ENCODE measurements around the gene MAST3. TPM values are rescaled to one million over a fixed set of nuclear protein-coding genes. Genes with fewer than 3 reads are reported as not detected.

MAST3 gene
- total and polyA plus RNA-seq, 2 donors (not counting 3 experiments of a cell fraction or from before 2014, with no cell fraction given): 1.5 to 2.7 TPM

GRCh38 chr19:18191640-18192062, 94.1 kb downstream of the MAST3 start:
- H3K9me1 ChIP-seq (replicated peaks; ENCODE audit: control insufficient read depth, extremely low read depth, insufficient read depth, low read length): no peaks in the 10 kb centered on the region
- no peak overlapping the region for H3K27ac ChIP-seq (ENCODE audit: insufficient read depth, low read depth, low read length)
- peaks cover 14% of the 10 kb centered on the region for H3K4me1 ChIP-seq (ENCODE audit: control insufficient read depth, extremely low read depth, insufficient read depth, low read length)
- H3K4me2 ChIP-seq (ENCODE audit: insufficient read depth, low read length): peak overlapping the region; percentile 81
- no peaks in the 10 kb centered on the region for H3K9me3 ChIP-seq (replicated peaks; ENCODE audit: control insufficient read depth, insufficient read depth, low read length)
- no peak for TF ChIP-seq JUN (IDR thresholded peaks at IDR 0.05; ENCODE audit: borderline replicate concordance, insufficient read depth, insufficient read length, low read depth)
- no peak for TF ChIP-seq MAX (IDR thresholded peaks at IDR 0.05; ENCODE audit: insufficient read depth, insufficient read length)
- no peak for TF ChIP-seq POLR2A (IDR thresholded peaks at IDR 0.05; ENCODE audit: low read depth, low read length)
- no peak for TF ChIP-seq EZH2 (IDR thresholded peaks at IDR 0.05; ENCODE audit: borderline replicate concordance, low read depth, low read length, severe bottlenecking)
- no peak for TF ChIP-seq CTCF (IDR thresholded peaks at IDR 0.05; ENCODE audit: extremely low read depth in 1 of 2, insufficient read depth in 1 of 2, low read depth in 1 of 2, low read length in 2 of 2)
- TF ChIP-seq MYC (IDR thresholded peaks at IDR 0.05; ENCODE audit: low read depth, low read length): no peak
- TF ChIP-seq POLR2AphosphoS5 (IDR thresholded peaks at IDR 0.05; ENCODE audit: insufficient read depth, low read depth, low read length): no peak
- TF ChIP-seq GATA2 (IDR thresholded peaks at IDR 0.05; ENCODE audit: insufficient read depth, insufficient read length, low read depth, low read length): no peak
- TF ChIP-seq FOS (IDR thresholded peaks at IDR 0.05; ENCODE audit: borderline replicate concordance, insufficient read depth, low read length): no peak
- H3K79me2 ChIP-seq (ENCODE audit: control insufficient read depth, insufficient read depth, low read length): no peaks in the 10 kb centered on the region
- DNase-seq (ENCODE audit: low read depth, low spot score) (no peak), FAIRE-seq (no peak)
- no peaks in the 10 kb centered on the region for H4K20me1 ChIP-seq (replicated peaks; ENCODE audit: control insufficient read depth, extremely low read depth, insufficient read depth, low read length)
- intact Hi-C loops (cut with micrococcal nuclease): loop anchor here (1.0 to 2.0 kb wide), 4 partner anchors 39 to 225 kb away; partner anchors contain the start of gene PIK3R2
- BruUV-seq (replicated peaks): no TSS peak
- ChIA-PET CTCF (interaction anchor here (0.7 to 4.0 kb wide), 19 partner anchors 10 to 249 kb away, joined by 3 to 100 read pairs (median 7); partner anchors contain the start of gene RAB3A), POLR2A (interaction anchor here (0.6 kb wide), 1 partner anchor 638 kb away, joined by 3 read pairs; no protein-coding TSS in a partner anchor)
- H3K36me3 ChIP-seq (ENCODE audit: control insufficient read depth in 2 of 2, extremely low read depth in 1 of 2, insufficient read depth in 2 of 2, low read length in 2 of 2): peaks cover 0 to 6% of the 10 kb centered on the region in 2 experiments
- H3K9ac ChIP-seq (replicated peaks; ENCODE audit: extremely low read depth, insufficient read depth, low read length): peak overlapping the region; percentile 72
- dilution Hi-C loops (cut with MboI; ENCODE audit: extremely low pct_ligation_motif_present, low sequenced_read_pairs): no loop called here
- H3K27me3 ChIP-seq (ENCODE audit: control insufficient read depth in 2 of 2, insufficient read depth in 2 of 2, low read length in 2 of 2): no peaks in the 10 kb centered on the region
- H2AFZ ChIP-seq (ENCODE audit: low read depth, low read length): peak overlapping the region; percentile 82
- peak overlapping the region in 2 of 3 experiments; percentile 78 to 85 for H3K4me3 ChIP-seq (replicated peaks in 1 of 3; ENCODE audit: insufficient read depth in 1 of 3, low read depth in 1 of 3, low read length in 3 of 3)

Data from endothelial cell of umbilical vein (primary cell).